ENCODE data around the gene MSH3. TPM values are rescaled to one million over a fixed set of nuclear protein-coding genes. Genes with fewer than 3 reads are reported as not detected.
"Not testable (repeated sequence)": the region's sequence is repeated elsewhere in the genome, so short reads cannot be mapped to it uniquely, and the experiment has no call there.

MSH3 gene
- total RNA-seq, 2 experiments from 2014 or later = 23.0 to 23.4 TPM

- no peak overlapping the region for H3K27ac Mint-ChIP-seq
- H3K27me3 Mint-ChIP-seq = no peaks in the 10 kb centered on the region
- ATAC-seq (no peak), DNase-seq (no peak)
- peaks cover 41% of the 10 kb centered on the region for H3K36me3 Mint-ChIP-seq (ENCODE audit: low read depth)
- POLR2A ChIA-PET = interaction anchor here (0.6 kb wide), 1 partner anchor 344 kb away, joined by 4 read pairs; no protein-coding TSS in a partner anchor
- no peak for TF ChIP-seq CTCF (IDR thresholded peaks at IDR 0.05)
- H3K4me1 Mint-ChIP-seq (ENCODE audit: low read depth) = peaks cover 13% of the 10 kb centered on the region
- intact Hi-C loops (cut with micrococcal nuclease) = no loop called here
- CTCF ChIA-PET = interaction anchor here (1.0 kb wide), 2 partner anchors 14 to 48 kb away, joined by 3 read pairs; no protein-coding TSS in a partner anchor
- H3K4me3 Mint-ChIP-seq = no peak overlapping the region
- H3K9me3 Mint-ChIP-seq = no peaks in the 10 kb centered on the region
Observed at GRCh38 chr5:80739496-80739895, 85.0 kb downstream of the MSH3 start.

GRCh38 chr5:80739898-80740297 is 85.4 kb downstream of the MSH3 start:
- CTCF ChIA-PET = interaction anchor here (1.0 kb wide), 2 partner anchors 14 to 48 kb away, joined by 3 read pairs; no protein-coding TSS in a partner anchor
- POLR2A ChIA-PET = no interaction called here
- H3K27me3 Mint-ChIP-seq = no peaks in the 10 kb centered on the region
- H3K4me3 Mint-ChIP-seq = no peak overlapping the region
- no peak overlapping the region for H3K27ac Mint-ChIP-seq
- DNase-seq (no peak), ATAC-seq (no peak)
- peaks cover 40% of the 10 kb centered on the region for H3K36me3 Mint-ChIP-seq (ENCODE audit: low read depth)
- no peaks in the 10 kb centered on the region for H3K9me3 Mint-ChIP-seq
- H3K4me1 Mint-ChIP-seq (ENCODE audit: low read depth) = peaks cover 11% of the 10 kb centered on the region
- intact Hi-C loops (cut with micrococcal nuclease) = no loop called here
- TF ChIP-seq CTCF (IDR thresholded peaks at IDR 0.05) = no peak

GRCh38 chr5:80740488-80740887 is 86.0 kb downstream of the MSH3 start:
- H3K9me3 Mint-ChIP-seq; H3K27ac Mint-ChIP-seq; H3K4me3 Mint-ChIP-seq; POLR2A ChIA-PET; H3K27me3 Mint-ChIP-seq; DNase-seq; intact Hi-C loops (cut with micrococcal nuclease); ATAC-seq: not testable (repeated sequence)
- Mint-ChIP-seq H3K36me3 (ENCODE audit: low read depth) (peaks cover 44% of the 10 kb centered on the region), H3K4me1 (ENCODE audit: low read depth) (peaks cover 11% of the 10 kb centered on the region)
- CTCF ChIA-PET = interaction anchor here (1.0 to 1.8 kb wide), 3 partner anchors 11 to 49 kb away, joined by 3 read pairs; no protein-coding TSS in a partner anchor

GRCh38 chr5:80740999-80741398 is 86.5 kb downstream of the MSH3 start:
- Mint-ChIP-seq H3K27me3 (no peaks in the 10 kb centered on the region), H3K36me3 (ENCODE audit: low read depth) (peaks cover 49% of the 10 kb centered on the region), H3K27ac (peak overlapping the region; percentile 76), H3K4me3 (no peak overlapping the region), H3K4me1 (ENCODE audit: low read depth) (peaks cover 11% of the 10 kb centered on the region), H3K9me3 (no peaks in the 10 kb centered on the region)
- ATAC-seq = no peak
- CTCF ChIA-PET = interaction anchor here (1.8 kb wide), 1 partner anchor 11 kb away, joined by 3 read pairs; no protein-coding TSS in a partner anchor
- no peak for TF ChIP-seq CTCF (IDR thresholded peaks at IDR 0.05)
- POLR2A ChIA-PET = no interaction called here
- intact Hi-C loops (cut with micrococcal nuclease) = no loop called here
- DNase-seq = no peak

GRCh38 chr5:80744149-80744548 is 89.7 kb downstream of the MSH3 start:
- ATAC-seq (no peak), DNase-seq (no peak)
- Mint-ChIP-seq H3K9me3 (no peaks in the 10 kb centered on the region), H3K4me3 (no peak overlapping the region), H3K27me3 (no peaks in the 10 kb centered on the region), H3K36me3 (ENCODE audit: low read depth) (peaks cover 67% of the 10 kb centered on the region), H3K27ac (no peak overlapping the region), H3K4me1 (ENCODE audit: low read depth) (peaks cover 9% of the 10 kb centered on the region)
- ChIA-PET POLR2A (no interaction called here), CTCF (no interaction called here)
- intact Hi-C loops (cut with micrococcal nuclease) = no loop called here
- TF ChIP-seq CTCF (IDR thresholded peaks at IDR 0.05) = no peak
